WTC11 (cell line): ENCODE measurements around the gene METRNL. TPM values are rescaled to one million over a fixed set of nuclear protein-coding genes. Genes with fewer than 3 reads are reported as not detected.

Source experiments
- ATAC-seq: fragments of 200-7000 bp; cut with Tn5 transposase; 2 replicates; pipeline ENCODE4 v1.10.0; 2021; ENCODE audit warnings: mild to moderate bottlenecking, moderate library complexity
- CTCF ChIA-PET: fragments of 300-600 bp; sonication (Branson Sonifier 250); formaldehyde crosslinking; loops from one replicate; lab custom pipeline; 2021; ENCODE audit warnings: antibody characterized with exemption; lab: Charles Lee
- POLR2A ChIA-PET: fragments of 350-600 bp; sonication (Branson Sonifier 250); formaldehyde crosslinking; loops from one replicate; lab custom pipeline; 2021; ENCODE audit warnings: antibody characterized with exemption; lab: Charles Lee
- DNase-seq: peaks from one replicate; pipeline ENCODE4 v3.0.0; 2021; ENCODE audit warnings: low spot score
- H3K27ac Mint-ChIP-seq: 2 replicates; pipeline ENCODE4 v1.8.0; 2021; ENCODE audit warnings: mixed read lengths
- H3K27me3 Mint-ChIP-seq: 2 replicates; pipeline ENCODE4 v1.8.0; 2021; ENCODE audit warnings: low read depth, mild to moderate bottlenecking, moderate library complexity, mixed read lengths
- H3K36me3 Mint-ChIP-seq: 2 replicates; pipeline ENCODE4 v1.8.0; 2021; ENCODE audit warnings: mixed read lengths
- H3K4me1 Mint-ChIP-seq: 2 replicates; pipeline ENCODE4 v1.8.0; 2022; ENCODE audit warnings: mixed read lengths
- H3K4me3 Mint-ChIP-seq: 2 replicates; pipeline ENCODE4 v1.8.0; 2021; ENCODE audit warnings: mild to moderate bottlenecking, moderate library complexity, mixed read lengths
- H3K9me3 Mint-ChIP-seq: 2 replicates; pipeline ENCODE4 v1.8.0; 2021; ENCODE audit warnings: mixed read lengths
- AR ChIP-seq: fragments of 250-450 bp; sonication (Bioruptor Pico); IDR thresholded peaks from 2 replicates; pipeline ENCODE4 v1.9.0; 2021; ENCODE audit warnings: mild to moderate bottlenecking
- CBFB ChIP-seq: sonication (generic); formaldehyde crosslinking; IDR thresholded peaks from 2 replicates; pipeline ENCODE4 v1.8.1; 2022; ENCODE audit warnings: mild to moderate bottlenecking, low read depth, missing genetic modification reagents
- CREB1 ChIP-seq: sonication (generic); formaldehyde crosslinking; IDR thresholded peaks from 2 replicates; pipeline ENCODE4 v1.8.0; 2023; ENCODE audit warnings: mild to moderate bottlenecking, missing genetic modification reagents
- E2F4 ChIP-seq: sonication (generic); formaldehyde crosslinking; IDR thresholded peaks from 2 replicates; pipeline ENCODE4 v1.8.1; 2022; ENCODE audit warnings: low read depth, mild to moderate bottlenecking, moderate library complexity, missing genetic modification reagents, borderline replicate concordance
- E2F5 ChIP-seq: sonication (generic); formaldehyde crosslinking; IDR thresholded peaks from 2 replicates; pipeline ENCODE4 v1.8.1; 2022; ENCODE audit warnings: mild to moderate bottlenecking, moderate library complexity, missing genetic modification reagents
- ERG ChIP-seq: fragments of 250-450 bp; sonication (Bioruptor Pico); IDR thresholded peaks from 2 replicates; pipeline ENCODE4 v1.8.0; 2021; ENCODE audit warnings: mild to moderate bottlenecking
- ESRRA ChIP-seq: sonication (generic); formaldehyde crosslinking; IDR thresholded peaks from 2 replicates; pipeline ENCODE4 v1.8.1; 2022; ENCODE audit warnings: mild to moderate bottlenecking, missing genetic modification reagents, borderline replicate concordance
- ETV6 ChIP-seq: sonication (generic); formaldehyde crosslinking; IDR thresholded peaks from 2 replicates; pipeline ENCODE4 v1.8.1; 2022; ENCODE audit warnings: mild to moderate bottlenecking, missing genetic modification reagents
- FOXK1 ChIP-seq: sonication (generic); formaldehyde crosslinking; IDR thresholded peaks from 2 replicates; pipeline ENCODE4 v1.8.0; 2022; ENCODE audit warnings: mild to moderate bottlenecking, moderate library complexity, missing genetic modification reagents
- GTF2I ChIP-seq: fragments of 250-450 bp; sonication (Bioruptor Pico); conservative IDR thresholded peaks from 2 replicates; pipeline ENCODE4 v1.4.0; 2021; ENCODE audit warnings: mild to moderate bottlenecking
- JUN ChIP-seq: sonication (generic); formaldehyde crosslinking; IDR thresholded peaks from 2 replicates; pipeline ENCODE4 v1.8.0; 2023; ENCODE audit warnings: mild to moderate bottlenecking, missing genetic modification reagents
- NR1H2 ChIP-seq: sonication (generic); formaldehyde crosslinking; IDR thresholded peaks from 2 replicates; pipeline ENCODE4 v1.9.0; 2021; ENCODE audit warnings: mild to moderate bottlenecking, moderate library complexity, missing genetic modification reagents
- OVOL2 ChIP-seq: fragments of 250-450 bp; sonication (Bioruptor Pico); IDR thresholded peaks from 2 replicates; pipeline ENCODE4 v1.9.0; 2021; ENCODE audit warnings: mild to moderate bottlenecking, borderline replicate concordance
- RELA ChIP-seq: sonication (generic); formaldehyde crosslinking; IDR thresholded peaks from 2 replicates; pipeline ENCODE4 v1.8.1; 2022; ENCODE audit warnings: missing genetic modification reagents, mild to moderate bottlenecking, borderline replicate concordance
- SMAD3 ChIP-seq: sonication (generic); formaldehyde crosslinking; IDR thresholded peaks from 2 replicates; pipeline ENCODE4 v1.8.0; 2022; ENCODE audit warnings: missing genetic modification reagents, mild to moderate bottlenecking, borderline replicate concordance
- SOX15 ChIP-seq: fragments of 250-450 bp; sonication (Bioruptor Pico); IDR thresholded peaks from 2 replicates; pipeline ENCODE4 v1.9.0; 2021; ENCODE audit warnings: mild to moderate bottlenecking
- SP1 ChIP-seq: sonication (generic); formaldehyde crosslinking; conservative IDR thresholded peaks from 2 replicates; pipeline ENCODE4 v1.8.1; 2022; ENCODE audit warnings: missing genetic modification reagents
- TCF7 ChIP-seq: sonication (generic); formaldehyde crosslinking; IDR thresholded peaks from 2 replicates; pipeline ENCODE4 v1.8.0; 2022; ENCODE audit warnings: mild to moderate bottlenecking, low read depth, missing genetic modification reagents, moderate library complexity
- TEAD1 ChIP-seq: sonication (generic); formaldehyde crosslinking; IDR thresholded peaks from 2 replicates; pipeline ENCODE4 v1.8.0; 2022; ENCODE audit warnings: mild to moderate bottlenecking, missing genetic modification reagents
- USF2 ChIP-seq: sonication (generic); formaldehyde crosslinking; IDR thresholded peaks from 2 replicates; pipeline ENCODE4 v1.8.1; 2023; ENCODE audit warnings: mild to moderate bottlenecking, missing genetic modification reagents, moderate library complexity
- ZNF532 ChIP-seq: fragments of 250-450 bp; sonication (Bioruptor Pico); IDR thresholded peaks from 2 replicates; pipeline ENCODE4 v1.9.0; 2021; ENCODE audit warnings: mild to moderate bottlenecking, borderline replicate concordance
- total RNA-seq: library from RNA; stranded (reverse); gene quantifications from 3 replicates; pipeline ENCODE4 v1.2.3, GENCODE V29; 2021

Gene METRNL
- total RNA-seq, 1 experiment from 2014 or later, result 27.7 TPM

GRCh38 chr17:83100853-83101391 is 21.5 kb downstream of the METRNL start:
- ATAC-seq (no peak), DNase-seq (no peak)
- H3K36me3 Mint-ChIP-seq, result peaks cover under 1% of the 10 kb centered on the region
- CTCF ChIA-PET, result no interaction called here
- peaks cover 24% of the 10 kb centered on the region for H3K4me1 Mint-ChIP-seq
- no peak overlapping the region for H3K27ac Mint-ChIP-seq
- H3K27me3 Mint-ChIP-seq, result no peaks in the 10 kb centered on the region
- H3K4me3 Mint-ChIP-seq, result no peak overlapping the region
- no peaks in the 10 kb centered on the region for H3K9me3 Mint-ChIP-seq
- POLR2A ChIA-PET, result no interaction called here
- TF ChIP-seq OVOL2 (CRISPR knock-in tag) (no peak), USF2 (CRISPR knock-in tag) (no peak), RELA (CRISPR knock-in tag) (no peak), CBFB (CRISPR knock-in tag) (no peak), FOXK1 (no peak), SP1 (CRISPR knock-in tag) (no peak), GTF2I (CRISPR knock-in tag) (no peak), ETV6 (CRISPR knock-in tag) (no peak), JUN (no peak), AR (CRISPR knock-in tag) (no peak), SOX15 (CRISPR knock-in tag) (no peak), ERG (CRISPR knock-in tag) (no peak), E2F5 (no peak), SMAD3 (CRISPR knock-in tag) (no peak), TCF7 (CRISPR knock-in tag) (no peak), NR1H2 (no peak)

GRCh38 chr17:83101805-83102480 is 22.5 kb downstream of the METRNL start:
- Mint-ChIP-seq H3K4me1 (peaks cover 22% of the 10 kb centered on the region), H3K9me3 (no peaks in the 10 kb centered on the region), H3K36me3 (no peaks in the 10 kb centered on the region), H3K4me3 (no peak overlapping the region; the same call in 1 of the 2 replicates), H3K27me3 (no peaks in the 10 kb centered on the region), H3K27ac (no peak overlapping the region)
- TF ChIP-seq ZNF532, result no peak
- TF ChIP-seq E2F4 (CRISPR knock-in tag), result no peak
- no peak for TF ChIP-seq ESRRA (CRISPR knock-in tag)
- no peak for TF ChIP-seq TEAD1 (CRISPR knock-in tag)
- TF ChIP-seq NR1H2, result no peak
- TF ChIP-seq CREB1, result no peak
- CTCF ChIA-PET, result no interaction called here
- POLR2A ChIA-PET, result no interaction called here
- DNase-seq, result no peak
- ATAC-seq, result no peak
